IMR-90 (cell line): Measurements from ENCODE around the gene SARS1. TPM values are rescaled to one million over a fixed set of nuclear protein-coding genes. Genes with fewer than 3 reads are reported as not detected.

Experiments
- ATAC-seq: fragments of 200-7000 bp; cut with Tn5 transposase; 2 replicates; pipeline ENCODE4 v1.9.1; 2020; ENCODE audit warnings: low read depth, mild to moderate bottlenecking, moderate library complexity
- BruUV-seq: library from RNA; stranded (reverse); fragments of 400-500 nt; replicated peaks from 2 replicates; lab custom pipeline; 2021; lab: Mats Ljungman, UMichigan
- CTCF ChIA-PET: fragments of 300-600 bp; formaldehyde crosslinking; extraction: SDS; loops from one replicate; lab custom pipeline; 2021; ENCODE audit warnings: antibody characterized with exemption; lab: Yijun Ruan, JAX
- POLR2A ChIA-PET: fragments of 300-600 bp; sonication (Branson Sonifier 250); formaldehyde crosslinking; loops from one replicate; lab custom pipeline; 2022; ENCODE audit warnings: antibody characterized with exemption; ENCODE audit not compliant: unreplicated experiment; lab: Charles Lee
- DNase-seq: peaks from one replicate; pipeline ENCODE4 v3.0.0; 2013
- H2AFZ ChIP-seq: replicated peaks from 2 replicates; pipeline ENCODE3; 2013; ENCODE audit warnings: low read length, mild to moderate bottlenecking; ENCODE audit not compliant: poor library complexity
- H2AK5ac ChIP-seq: 2 replicates; pipeline ENCODE4 v1.6.1; 2013; ENCODE audit warnings: low read depth, low read length, inconsistent platforms
- H2AK9ac ChIP-seq: replicated peaks from 2 replicates; pipeline ENCODE3; 2013; ENCODE audit warnings: mild to moderate bottlenecking, low read depth, low read length, moderate library complexity; ENCODE audit not compliant: poor library complexity
- H2BK120ac ChIP-seq: 2 replicates; pipeline ENCODE4 v1.6.1; 2013; ENCODE audit warnings: low read depth, low read length, inconsistent platforms
- H2BK15ac ChIP-seq: 3 replicates; pipeline ENCODE4 v1.6.1; 2013; ENCODE audit warnings: low read depth, low read length, inconsistent platforms
- H2BK20ac ChIP-seq: 2 replicates; pipeline ENCODE4 v1.6.1; 2013; ENCODE audit warnings: low read depth, mild to moderate bottlenecking, inconsistent platforms, low read length, moderate library complexity
- H2BK5ac ChIP-seq: 2 replicates; pipeline ENCODE4 v1.6.1; 2013; ENCODE audit warnings: mild to moderate bottlenecking, low read depth, low read length, inconsistent platforms; ENCODE audit not compliant: poor library complexity, severe bottlenecking
- H3K14ac ChIP-seq: replicated peaks from 2 replicates; pipeline ENCODE4 v1.6.1; 2013; ENCODE audit warnings: low read depth, low read length, inconsistent platforms
- H3K18ac ChIP-seq: 2 replicates; pipeline ENCODE4 v1.6.1; 2013; ENCODE audit warnings: low read depth, low read length, control low read depth
- H3K23ac ChIP-seq: 2 replicates; pipeline ENCODE4 v1.6.1; 2013; ENCODE audit warnings: low read depth, low read length, inconsistent platforms
- H3K27ac ChIP-seq: 2 replicates; pipeline ENCODE4 v1.5.1; 2013; ENCODE audit warnings: mild to moderate bottlenecking, control low read depth, low read length; ENCODE audit not compliant: insufficient read depth
- H3K27me3 ChIP-seq: 2 replicates; pipeline ENCODE4 v1.6.1; 2013; ENCODE audit warnings: low read length; ENCODE audit not compliant: control insufficient read depth, insufficient read depth
- H3K36me3 ChIP-seq: 2 replicates; pipeline ENCODE4 v1.6.1; 2013; ENCODE audit warnings: low read length, mixed read lengths; ENCODE audit not compliant: control insufficient read depth, insufficient read depth
- H3K4ac ChIP-seq: 2 replicates; pipeline ENCODE4 v1.6.1; 2013; ENCODE audit warnings: low read depth, low read length, inconsistent platforms
- H3K4me1 ChIP-seq: 2 replicates; pipeline ENCODE4 v1.6.1; 2013; ENCODE audit warnings: low read length, mixed read lengths; ENCODE audit not compliant: control insufficient read depth, insufficient read depth
- H3K4me2 ChIP-seq: 2 replicates; pipeline ENCODE4 v1.6.1; 2013; ENCODE audit warnings: low read depth, mild to moderate bottlenecking, control low read depth, low read length, moderate library complexity
- H3K4me3 ChIP-seq: 2 replicates; pipeline ENCODE4 v1.5.1; 2013; ENCODE audit warnings: low read depth, mild to moderate bottlenecking, control low read depth, low read length, moderate library complexity; ENCODE audit not compliant: insufficient read depth
- H3K56ac ChIP-seq: 2 replicates; pipeline ENCODE4 v1.6.1; 2013; ENCODE audit warnings: low read length, inconsistent platforms; ENCODE audit not compliant: insufficient read depth; ENCODE audit errors: extremely low read depth
- H3K79me1 ChIP-seq, 2 experiments: 2 replicates each; pipeline ENCODE4 v1.6.1; 2013; ENCODE audit warnings: low read length in 2 of 2, inconsistent platforms in 1 of 2, low read depth in 1 of 2
- H3K9ac ChIP-seq: 2 replicates; pipeline ENCODE4 v1.6.1; 2013; ENCODE audit warnings: low read depth, low read length, control low read depth
- H3K9me1 ChIP-seq: 2 replicates; pipeline ENCODE4 v1.6.1; 2013; ENCODE audit warnings: low read length, inconsistent platforms; ENCODE audit not compliant: insufficient read depth
- H3K9me3 ChIP-seq: 2 replicates; pipeline ENCODE4 v1.6.1; 2013; ENCODE audit warnings: low read length; ENCODE audit not compliant: control insufficient read depth, insufficient read depth
- H4K20me1 ChIP-seq: 2 replicates; pipeline ENCODE4 v1.6.1; 2013; ENCODE audit warnings: low read length, inconsistent platforms; ENCODE audit not compliant: insufficient read depth
- H4K5ac ChIP-seq: 2 replicates; pipeline ENCODE4 v1.6.1; 2013; ENCODE audit warnings: mild to moderate bottlenecking, low read depth, low read length, control low read depth
- H4K8ac ChIP-seq, 2 experiments: 2 replicates each; pipeline ENCODE4 v1.6.1; 2013; ENCODE audit warnings: low read depth in 2 of 2, low read length in 2 of 2, control low read depth in 1 of 2, inconsistent platforms in 1 of 2
- H4K91ac ChIP-seq: 2 replicates; pipeline ENCODE4 v1.6.1; 2013; ENCODE audit warnings: low read depth, low read length, inconsistent platforms; ENCODE audit not compliant: insufficient read depth
- BHLHE40 ChIP-seq: fragments of 150-350 bp; IDR thresholded peaks from 2 replicates; pipeline ENCODE4 v1.6.1; 2016; ENCODE audit warnings: mild to moderate bottlenecking, low read depth, low read length
- CEBPB ChIP-seq: IDR thresholded peaks from 2 replicates; pipeline ENCODE4 v1.6.1; 2012; ENCODE audit warnings: low read depth, low read length, improper control_type of control experiment
- CHD1 ChIP-seq: IDR thresholded peaks from 2 replicates; pipeline ENCODE4 v1.6.1; 2012; ENCODE audit warnings: low read depth, low read length, improper control_type of control experiment
- FOS ChIP-seq: fragments of 150-350 bp; IDR thresholded peaks from 2 replicates; pipeline ENCODE4 v1.6.1; 2016; ENCODE audit warnings: low read depth, low read length
- MAFK ChIP-seq: IDR thresholded peaks from 2 replicates; pipeline ENCODE4 v1.6.1; 2012; ENCODE audit warnings: low read depth, low read length, improper control_type of control experiment
- NFE2L2 ChIP-seq: fragments of 150-350 bp; IDR thresholded peaks from 2 replicates; pipeline ENCODE4 v1.6.1; 2016; ENCODE audit warnings: low read depth, mild to moderate bottlenecking, low read length
- RAD21 ChIP-seq: IDR thresholded peaks from 2 replicates; pipeline ENCODE4 v1.6.1; 2012; ENCODE audit warnings: low read length, improper control_type of control experiment
- RCOR1 ChIP-seq: IDR thresholded peaks from 2 replicates; pipeline ENCODE4 v1.6.1; 2012; ENCODE audit warnings: mild to moderate bottlenecking, low read length, improper control_type of control experiment; ENCODE audit not compliant: insufficient replicate concordance
- RFX5 ChIP-seq: IDR thresholded peaks from 2 replicates; pipeline ENCODE4 v1.8.0; 2012; ENCODE audit warnings: low read depth, mild to moderate bottlenecking, low read length, moderate library complexity
- SMC3 ChIP-seq: fragments of 150-350 bp; IDR thresholded peaks from 2 replicates; pipeline ENCODE4 v1.6.1; 2016; ENCODE audit warnings: low read depth, mild to moderate bottlenecking, antibody characterized with exemption, low read length, moderate library complexity
- WGBS, 2 experiments: methylation state at CpG; one replicate each; pipeline versions ENCODE4 v1.1.5 to v1.1.7; 2013; ENCODE audit warnings: missing lambda C conversion rate in 2 of 2; ENCODE audit not compliant: insufficient read length in 1 of 2; ENCODE audit errors: extremely low coverage in 2 of 2; 5-methylcytosine and 5-hydroxymethylcytosine counted together
- dilution Hi-C: fragments of 300-500 bp; cut with HindIII; formaldehyde crosslinking; loops from one replicate; pipeline ENCODE4 v1.14.3; 2018; ENCODE audit warnings: low sequenced_read_pairs; ENCODE audit not compliant: unreplicated experiment
- in situ Hi-C: fragments of 300-500 bp; cut with MboI; formaldehyde crosslinking; loops from 3 replicates; pipeline ENCODE4 v1.14.3; 2019; ENCODE audit warnings: low sequenced_read_pairs, inconsistent platforms, mixed read lengths
- intact Hi-C: fragments of 100-400 bp; cut with micrococcal nuclease; formaldehyde crosslinking; loops from 2 replicates; pipeline ENCODE4 v1.10.0; 2022
- polyA plus RNA-seq, 3 experiments: library from polyadenylated mRNA; depleted of rRNA; stranded (reverse); fragments of >200 nt; gene quantifications; 2 replicates each; pipeline ENCODE4 v1.2.3, GENCODE V29; 2012; ENCODE audit warnings: low replicate concordance in 1 of 3
- total RNA-seq: library from RNA; depleted of rRNA; stranded (reverse); fragments of >200 nt; gene quantifications from 2 replicates; pipeline ENCODE4 v1.2.3, GENCODE V29; 2012
- TF ChIP-seq, protein P1 (sequence below): conservative IDR thresholded peaks from 2 replicates; pipeline ENCODE4 v1.5.1; 2012; ENCODE audit warnings: mild to moderate bottlenecking, low read depth, low read length, improper control_type of control experiment
- TF ChIP-seq, protein P2 (sequence below): fragments of 150-350 bp; IDR thresholded peaks from 2 replicates; pipeline ENCODE4 v1.6.1; 2016; ENCODE audit warnings: low read depth, mild to moderate bottlenecking, low read length, moderate library complexity, borderline replicate concordance

SARS1 gene
- total and polyA plus RNA-seq, 2 of the 4 experiments (the other 2 are of a cell fraction): 231 to 348 TPM

DNA sequence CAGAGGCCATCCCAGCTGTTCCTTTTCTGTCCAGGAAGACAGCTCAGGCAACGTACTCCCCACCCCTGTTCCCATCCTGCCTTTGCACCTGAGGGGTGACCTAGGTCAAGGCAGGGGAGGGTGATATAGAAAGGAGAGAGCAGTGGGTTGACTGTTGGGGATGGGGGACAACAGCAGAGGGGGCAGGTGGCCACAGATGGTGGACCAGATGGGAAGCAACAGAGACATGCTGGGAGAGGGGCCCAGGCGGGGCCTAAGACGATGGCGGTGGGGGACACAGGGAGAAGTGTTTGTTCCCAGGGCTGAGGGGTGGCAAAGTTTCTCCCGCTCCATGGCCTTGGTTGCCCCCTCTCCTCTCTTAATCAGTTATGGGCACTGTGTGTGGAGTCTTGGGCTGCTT is 42.0 kb downstream of the SARS1 start:
- BruUV-seq: no TSS peak

More for the DNA sequence above, 42.0 kb downstream of the SARS1 start:
- Histone ChIP-seq H2BK5ac (no peak overlapping the region), H3K4me1 (peaks cover 14% of the 10 kb centered on the region), H3K18ac (no peak overlapping the region), H3K27me3 (no peaks in the 10 kb centered on the region), H3K79me1 (0 out of 4 replicates have a peak, but pooled peaks cover 0 to 8% of the 10 kb centered on the region in 2 experiments), H2BK15ac (no peak overlapping the region), H3K27ac (no peak overlapping the region), H3K4me3 (no peak overlapping the region), H2AFZ (no peak overlapping the region), H3K4me2 (no peak overlapping the region), H3K9me3 (no peaks in the 10 kb centered on the region), H4K20me1 (no peaks in the 10 kb centered on the region), H2BK20ac (no peak overlapping the region), H4K8ac (no peak overlapping the region), H4K91ac (no peak overlapping the region), H3K14ac (no peak overlapping the region), H3K9ac (no peak overlapping the region), H2AK5ac (peak overlapping the region; percentile 49; the same call in 1 of the 2 replicates), H3K4ac (no peak overlapping the region), H4K5ac (no peak overlapping the region), H3K56ac (no peak overlapping the region), H2AK9ac (no peak overlapping the region), H2BK120ac (no peak overlapping the region), H3K9me1 (no peaks in the 10 kb centered on the region; the same call in 1 of the 2 replicates), H3K23ac (no peak overlapping the region), H3K36me3 (no peaks in the 10 kb centered on the region)
- WGBS, 2 experiments: no CpG with 5 or more reads among the region's 5 CpGs
- intact Hi-C loops (no loop called here), dilution Hi-C loops (no loop called here), in situ Hi-C loops (no loop called here)
- ATAC-seq: no peak
- TF ChIP-seq CHD1 (no peak), CEBPB (no peak), BHLHE40 (no peak), RAD21 (no peak), NFE2L2 (no peak), RCOR1 (no peak), FOS (no peak), SMC3 (no peak), RFX5 (no peak), MAFK (no peak)
- TF ChIP-seq, protein P1, sequence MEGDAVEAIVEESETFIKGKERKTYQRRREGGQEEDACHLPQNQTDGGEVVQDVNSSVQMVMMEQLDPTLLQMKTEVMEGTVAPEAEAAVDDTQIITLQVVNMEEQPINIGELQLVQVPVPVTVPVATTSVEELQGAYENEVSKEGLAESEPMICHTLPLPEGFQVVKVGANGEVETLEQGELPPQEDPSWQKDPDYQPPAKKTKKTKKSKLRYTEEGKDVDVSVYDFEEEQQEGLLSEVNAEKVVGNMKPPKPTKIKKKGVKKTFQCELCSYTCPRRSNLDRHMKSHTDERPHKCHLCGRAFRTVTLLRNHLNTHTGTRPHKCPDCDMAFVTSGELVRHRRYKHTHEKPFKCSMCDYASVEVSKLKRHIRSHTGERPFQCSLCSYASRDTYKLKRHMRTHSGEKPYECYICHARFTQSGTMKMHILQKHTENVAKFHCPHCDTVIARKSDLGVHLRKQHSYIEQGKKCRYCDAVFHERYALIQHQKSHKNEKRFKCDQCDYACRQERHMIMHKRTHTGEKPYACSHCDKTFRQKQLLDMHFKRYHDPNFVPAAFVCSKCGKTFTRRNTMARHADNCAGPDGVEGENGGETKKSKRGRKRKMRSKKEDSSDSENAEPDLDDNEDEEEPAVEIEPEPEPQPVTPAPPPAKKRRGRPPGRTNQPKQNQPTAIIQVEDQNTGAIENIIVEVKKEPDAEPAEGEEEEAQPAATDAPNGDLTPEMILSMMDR: no peak
- TF ChIP-seq, protein P2, sequence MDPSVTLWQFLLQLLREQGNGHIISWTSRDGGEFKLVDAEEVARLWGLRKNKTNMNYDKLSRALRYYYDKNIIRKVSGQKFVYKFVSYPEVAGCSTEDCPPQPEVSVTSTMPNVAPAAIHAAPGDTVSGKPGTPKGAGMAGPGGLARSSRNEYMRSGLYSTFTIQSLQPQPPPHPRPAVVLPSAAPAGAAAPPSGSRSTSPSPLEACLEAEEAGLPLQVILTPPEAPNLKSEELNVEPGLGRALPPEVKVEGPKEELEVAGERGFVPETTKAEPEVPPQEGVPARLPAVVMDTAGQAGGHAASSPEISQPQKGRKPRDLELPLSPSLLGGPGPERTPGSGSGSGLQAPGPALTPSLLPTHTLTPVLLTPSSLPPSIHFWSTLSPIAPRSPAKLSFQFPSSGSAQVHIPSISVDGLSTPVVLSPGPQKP: no peak
- ChIA-PET POLR2A (no interaction called here), CTCF (no interaction called here)
- DNase-seq: no peak
